HepG2 (cell line): ENCODE measurements around the gene TAS1R3. TPM values are rescaled to one million over a fixed set of nuclear protein-coding genes. Genes with fewer than 3 reads are reported as not detected.

Experiments used
- ATM ChIP-seq: fragments of 450-650 bp; IDR thresholded peaks from 2 replicates; pipeline ENCODE4 v1.7.1; 2017; ENCODE audit warnings: mild to moderate bottlenecking, borderline replicate concordance
- HNRNPLL ChIP-seq: fragments of 200-400 bp; formaldehyde crosslinking; IDR thresholded peaks from 2 replicates; pipeline ENCODE4 v1.6.1; 2017; ENCODE audit warnings: mild to moderate bottlenecking, low read depth, low read length; ENCODE audit not compliant: poor library complexity, severe bottlenecking
- NFE2L1 ChIP-seq: sonication (generic); formaldehyde crosslinking; IDR thresholded peaks from 2 replicates; pipeline ENCODE4 v1.4.0; 2020; ENCODE audit warnings: missing genetic modification reagents, mild to moderate bottlenecking, borderline replicate concordance
- NR2F6 ChIP-seq, 2 experiments: IDR thresholded peaks; 2 replicates each; pipeline ENCODE4 v1.6.1; 2016; ENCODE audit warnings: antibody characterized with exemption in 1 of 2, mild to moderate bottlenecking in 1 of 2
- TBX3 ChIP-seq: fragments of 450-650 bp; IDR thresholded peaks from 2 replicates; pipeline ENCODE4 v1.6.1; 2017; ENCODE audit warnings: antibody characterized with exemption, mild to moderate bottlenecking, inconsistent platforms, borderline replicate concordance
- YEATS4 ChIP-seq: sonication (generic); formaldehyde crosslinking; IDR thresholded peaks from 2 replicates; pipeline ENCODE4 v1.4.0; 2020; ENCODE audit warnings: missing genetic modification reagents, borderline replicate concordance
- ZBTB21 ChIP-seq: sonication (generic); formaldehyde crosslinking; IDR thresholded peaks from 2 replicates; pipeline ENCODE4 v1.4.0; 2020; ENCODE audit warnings: missing genetic modification reagents
- ZBTB3 ChIP-seq: sonication (generic); formaldehyde crosslinking; IDR thresholded peaks from 2 replicates; pipeline ENCODE4 v1.4.0; 2020; ENCODE audit warnings: low read depth, mild to moderate bottlenecking, moderate library complexity, missing genetic modification reagents, borderline replicate concordance
- ZNF768 ChIP-seq: sonication (generic); formaldehyde crosslinking; IDR thresholded peaks from 2 replicates; pipeline ENCODE4 v1.4.0; 2020; ENCODE audit warnings: missing genetic modification reagents
- ZNF83 ChIP-seq: sonication (generic); formaldehyde crosslinking; IDR thresholded peaks from 2 replicates; pipeline ENCODE4 v1.4.0; 2020; ENCODE audit warnings: missing genetic modification reagents, mild to moderate bottlenecking, borderline replicate concordance
- polyA plus RNA-seq, 8 experiments: library from polyadenylated mRNA; depleted of rRNA in 3 of 8; stranded (reverse) in 7 of 8; unstranded in 1 of 8; fragments of >200 nt; fragmentation: Illumina TruSeq in 4 of 8; extraction: Trizol in 4 of 8; gene quantifications; 2 replicates each; pipeline versions ENCODE4 v1.2.1 to v1.2.3, GENCODE V29; 2011 to 2016; ENCODE audit warnings: low read depth in 4 of 8, missing spikeins in 1 of 8, mixed read lengths in 1 of 8; ENCODE audit not compliant: insufficient read depth in 1 of 8
- total RNA-seq, 5 experiments: library from RNA; depleted of rRNA; stranded (reverse); fragments of >200 nt; fragmentation: Illumina TruSeq; extraction: Trizol; gene quantifications; 2 replicates each; pipeline ENCODE4 v1.2.3, GENCODE V29; 2016; ENCODE audit warnings: low read depth in 1 of 5
- TF ChIP-seq, protein P1 (sequence below): sonication (generic); formaldehyde crosslinking; IDR thresholded peaks from 2 replicates; pipeline ENCODE4; 2020; ENCODE audit warnings: missing genetic modification reagents, mild to moderate bottlenecking, borderline replicate concordance
- TF ChIP-seq, protein P2 (sequence below): sonication (generic); formaldehyde crosslinking; IDR thresholded peaks from 2 replicates; pipeline ENCODE4 v1.4.0; 2020; ENCODE audit warnings: missing genetic modification reagents, borderline replicate concordance
- TF ChIP-seq, protein P3 (sequence below): sonication (generic); formaldehyde crosslinking; IDR thresholded peaks from 2 replicates; pipeline ENCODE4 v1.4.0; 2020; ENCODE audit warnings: missing genetic modification reagents, borderline replicate concordance
- TF ChIP-seq, protein P4 (sequence below): IDR thresholded peaks from 2 replicates; pipeline ENCODE4 v1.6.1; 2012; ENCODE audit warnings: low read length, improper control_type of control experiment
- TF ChIP-seq, protein P5 (sequence below): IDR thresholded peaks from 2 replicates; pipeline ENCODE4 v1.6.1; 2016; ENCODE audit warnings: low read depth

Gene TAS1R3
- total and polyA plus RNA-seq, 2 of the 13 experiments (the other 11 are each of a cell fraction or from before 2014, with no cell fraction given), result 0.13 to 0.15 TPM

DNA sequence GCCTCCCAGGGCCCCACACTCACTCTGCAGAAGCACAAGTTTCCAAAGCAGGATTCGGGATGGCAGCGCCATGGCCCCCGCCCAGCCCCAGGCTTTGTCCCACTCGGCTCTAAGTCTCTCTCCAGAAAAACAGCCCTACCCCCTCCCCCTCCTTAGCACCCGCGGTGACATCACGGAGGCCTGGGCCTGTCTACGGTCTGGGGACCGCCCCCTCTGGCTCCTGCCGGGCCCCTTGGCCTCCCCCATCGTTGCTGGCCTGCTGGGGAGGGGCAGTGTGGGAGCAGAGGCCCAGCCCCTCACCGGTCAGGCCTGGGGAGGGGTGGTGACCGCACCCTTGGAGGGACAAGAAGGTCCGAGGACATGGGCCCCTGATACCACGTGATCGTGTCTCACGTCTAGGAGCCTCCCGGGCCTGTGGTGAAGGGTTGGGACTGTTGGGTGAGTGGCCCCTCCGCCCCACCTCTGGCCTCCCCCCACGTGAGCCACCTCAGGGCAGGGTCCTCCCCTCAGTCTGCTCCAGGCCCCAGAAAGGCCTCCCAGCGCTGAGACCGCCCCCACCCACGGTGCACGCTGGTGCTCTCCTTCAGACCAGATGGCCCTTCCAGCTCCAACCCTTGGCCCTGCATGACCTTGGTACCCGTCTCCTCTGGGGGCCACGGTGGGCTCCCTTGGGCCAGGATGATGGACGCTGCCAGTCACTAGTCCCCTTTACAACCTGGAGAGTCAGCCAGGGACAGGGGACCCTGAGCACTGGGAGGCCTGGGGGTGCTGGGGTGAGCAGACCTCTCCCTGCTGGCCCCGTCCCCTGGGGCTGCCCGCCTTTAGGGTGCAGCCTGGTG lies 27.6 kb downstream of the TAS1R3 start, which contains the start of gene MXRA8 (continued):
- TF ChIP-seq, protein P1, sequence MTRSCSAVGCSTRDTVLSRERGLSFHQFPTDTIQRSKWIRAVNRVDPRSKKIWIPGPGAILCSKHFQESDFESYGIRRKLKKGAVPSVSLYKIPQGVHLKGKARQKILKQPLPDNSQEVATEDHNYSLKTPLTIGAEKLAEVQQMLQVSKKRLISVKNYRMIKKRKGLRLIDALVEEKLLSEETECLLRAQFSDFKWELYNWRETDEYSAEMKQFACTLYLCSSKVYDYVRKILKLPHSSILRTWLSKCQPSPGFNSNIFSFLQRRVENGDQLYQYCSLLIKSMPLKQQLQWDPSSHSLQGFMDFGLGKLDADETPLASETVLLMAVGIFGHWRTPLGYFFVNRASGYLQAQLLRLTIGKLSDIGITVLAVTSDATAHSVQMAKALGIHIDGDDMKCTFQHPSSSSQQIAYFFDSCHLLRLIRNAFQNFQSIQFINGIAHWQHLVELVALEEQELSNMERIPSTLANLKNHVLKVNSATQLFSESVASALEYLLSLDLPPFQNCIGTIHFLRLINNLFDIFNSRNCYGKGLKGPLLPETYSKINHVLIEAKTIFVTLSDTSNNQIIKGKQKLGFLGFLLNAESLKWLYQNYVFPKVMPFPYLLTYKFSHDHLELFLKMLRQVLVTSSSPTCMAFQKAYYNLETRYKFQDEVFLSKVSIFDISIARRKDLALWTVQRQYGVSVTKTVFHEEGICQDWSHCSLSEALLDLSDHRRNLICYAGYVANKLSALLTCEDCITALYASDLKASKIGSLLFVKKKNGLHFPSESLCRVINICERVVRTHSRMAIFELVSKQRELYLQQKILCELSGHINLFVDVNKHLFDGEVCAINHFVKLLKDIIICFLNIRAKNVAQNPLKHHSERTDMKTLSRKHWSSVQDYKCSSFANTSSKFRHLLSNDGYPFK (CRISPR knock-in tag), result peak; percentile 29; the same call in 1 of the 2 replicates
- TF ChIP-seq, protein P2, sequence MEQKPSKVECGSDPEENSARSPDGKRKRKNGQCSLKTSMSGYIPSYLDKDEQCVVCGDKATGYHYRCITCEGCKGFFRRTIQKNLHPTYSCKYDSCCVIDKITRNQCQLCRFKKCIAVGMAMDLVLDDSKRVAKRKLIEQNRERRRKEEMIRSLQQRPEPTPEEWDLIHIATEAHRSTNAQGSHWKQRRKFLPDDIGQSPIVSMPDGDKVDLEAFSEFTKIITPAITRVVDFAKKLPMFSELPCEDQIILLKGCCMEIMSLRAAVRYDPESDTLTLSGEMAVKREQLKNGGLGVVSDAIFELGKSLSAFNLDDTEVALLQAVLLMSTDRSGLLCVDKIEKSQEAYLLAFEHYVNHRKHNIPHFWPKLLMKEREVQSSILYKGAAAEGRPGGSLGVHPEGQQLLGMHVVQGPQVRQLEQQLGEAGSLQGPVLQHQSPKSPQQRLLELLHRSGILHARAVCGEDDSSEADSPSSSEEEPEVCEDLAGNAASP (CRISPR knock-in tag), result no peak
- TF ChIP-seq ZBTB3 (CRISPR knock-in tag), result no peak
- no peak for TF ChIP-seq ZNF768
- TF ChIP-seq ATM, result no peak
- TF ChIP-seq, protein P3, sequence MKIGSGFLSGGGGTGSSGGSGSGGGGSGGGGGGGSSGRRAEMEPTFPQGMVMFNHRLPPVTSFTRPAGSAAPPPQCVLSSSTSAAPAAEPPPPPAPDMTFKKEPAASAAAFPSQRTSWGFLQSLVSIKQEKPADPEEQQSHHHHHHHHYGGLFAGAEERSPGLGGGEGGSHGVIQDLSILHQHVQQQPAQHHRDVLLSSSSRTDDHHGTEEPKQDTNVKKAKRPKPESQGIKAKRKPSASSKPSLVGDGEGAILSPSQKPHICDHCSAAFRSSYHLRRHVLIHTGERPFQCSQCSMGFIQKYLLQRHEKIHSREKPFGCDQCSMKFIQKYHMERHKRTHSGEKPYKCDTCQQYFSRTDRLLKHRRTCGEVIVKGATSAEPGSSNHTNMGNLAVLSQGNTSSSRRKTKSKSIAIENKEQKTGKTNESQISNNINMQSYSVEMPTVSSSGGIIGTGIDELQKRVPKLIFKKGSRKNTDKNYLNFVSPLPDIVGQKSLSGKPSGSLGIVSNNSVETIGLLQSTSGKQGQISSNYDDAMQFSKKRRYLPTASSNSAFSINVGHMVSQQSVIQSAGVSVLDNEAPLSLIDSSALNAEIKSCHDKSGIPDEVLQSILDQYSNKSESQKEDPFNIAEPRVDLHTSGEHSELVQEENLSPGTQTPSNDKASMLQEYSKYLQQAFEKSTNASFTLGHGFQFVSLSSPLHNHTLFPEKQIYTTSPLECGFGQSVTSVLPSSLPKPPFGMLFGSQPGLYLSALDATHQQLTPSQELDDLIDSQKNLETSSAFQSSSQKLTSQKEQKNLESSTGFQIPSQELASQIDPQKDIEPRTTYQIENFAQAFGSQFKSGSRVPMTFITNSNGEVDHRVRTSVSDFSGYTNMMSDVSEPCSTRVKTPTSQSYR (CRISPR knock-in tag), result peak; percentile 80
- TF ChIP-seq ZBTB21 (CRISPR knock-in tag), result peak; percentile 32
- TF ChIP-seq, protein P4, sequence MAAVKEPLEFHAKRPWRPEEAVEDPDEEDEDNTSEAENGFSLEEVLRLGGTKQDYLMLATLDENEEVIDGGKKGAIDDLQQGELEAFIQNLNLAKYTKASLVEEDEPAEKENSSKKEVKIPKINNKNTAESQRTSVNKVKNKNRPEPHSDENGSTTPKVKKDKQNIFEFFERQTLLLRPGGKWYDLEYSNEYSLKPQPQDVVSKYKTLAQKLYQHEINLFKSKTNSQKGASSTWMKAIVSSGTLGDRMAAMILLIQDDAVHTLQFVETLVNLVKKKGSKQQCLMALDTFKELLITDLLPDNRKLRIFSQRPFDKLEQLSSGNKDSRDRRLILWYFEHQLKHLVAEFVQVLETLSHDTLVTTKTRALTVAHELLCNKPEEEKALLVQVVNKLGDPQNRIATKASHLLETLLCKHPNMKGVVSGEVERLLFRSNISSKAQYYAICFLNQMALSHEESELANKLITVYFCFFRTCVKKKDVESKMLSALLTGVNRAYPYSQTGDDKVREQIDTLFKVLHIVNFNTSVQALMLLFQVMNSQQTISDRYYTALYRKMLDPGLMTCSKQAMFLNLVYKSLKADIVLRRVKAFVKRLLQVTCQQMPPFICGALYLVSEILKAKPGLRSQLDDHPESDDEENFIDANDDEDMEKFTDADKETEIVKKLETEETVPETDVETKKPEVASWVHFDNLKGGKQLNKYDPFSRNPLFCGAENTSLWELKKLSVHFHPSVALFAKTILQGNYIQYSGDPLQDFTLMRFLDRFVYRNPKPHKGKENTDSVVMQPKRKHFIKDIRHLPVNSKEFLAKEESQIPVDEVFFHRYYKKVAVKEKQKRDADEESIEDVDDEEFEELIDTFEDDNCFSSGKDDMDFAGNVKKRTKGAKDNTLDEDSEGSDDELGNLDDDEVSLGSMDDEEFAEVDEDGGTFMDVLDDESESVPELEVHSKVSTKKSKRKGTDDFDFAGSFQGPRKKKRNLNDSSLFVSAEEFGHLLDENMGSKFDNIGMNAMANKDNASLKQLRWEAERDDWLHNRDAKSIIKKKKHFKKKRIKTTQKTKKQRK, result no peak
- peak; percentile 51; the same call in 1 of the 2 replicates for TF ChIP-seq NR2F6 (IDR thresholded peaks at IDR 0.05)
- no peak; the same call in 1 of the 2 replicates for TF ChIP-seq NR2F6 (CRISPR knock-in tag; IDR thresholded peaks at IDR 0.05)
- TF ChIP-seq ZNF83, result no peak
- TF ChIP-seq, protein P5, sequence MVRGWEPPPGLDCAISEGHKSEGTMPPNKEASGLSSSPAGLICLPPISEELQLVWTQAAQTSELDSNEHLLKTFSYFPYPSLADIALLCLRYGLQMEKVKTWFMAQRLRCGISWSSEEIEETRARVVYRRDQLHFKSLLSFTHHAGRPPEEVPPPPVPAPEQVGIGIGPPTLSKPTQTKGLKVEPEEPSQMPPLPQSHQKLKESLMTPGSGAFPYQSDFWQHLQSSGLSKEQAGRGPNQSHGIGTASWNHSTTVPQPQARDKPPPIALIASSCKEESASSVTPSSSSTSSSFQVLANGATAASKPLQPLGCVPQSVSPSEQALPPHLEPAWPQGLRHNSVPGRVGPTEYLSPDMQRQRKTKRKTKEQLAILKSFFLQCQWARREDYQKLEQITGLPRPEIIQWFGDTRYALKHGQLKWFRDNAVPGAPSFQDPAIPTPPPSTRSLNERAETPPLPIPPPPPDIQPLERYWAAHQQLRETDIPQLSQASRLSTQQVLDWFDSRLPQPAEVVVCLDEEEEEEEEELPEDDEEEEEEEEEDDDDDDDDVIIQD, result 0 out of 2 replicates have a peak, but pooled peaks have one; percentile 10
- TF ChIP-seq NFE2L1 (CRISPR knock-in tag), result no peak
- peak; percentile 57 for TF ChIP-seq HNRNPLL
- no peak for TF ChIP-seq TBX3
- no peak; the same call in 1 of the 2 replicates for TF ChIP-seq YEATS4 (CRISPR knock-in tag)
